Hematopoietic multipotent progenitor cell (in vitro differentiated cells): ENCODE measurements around the gene KCTD11. TPM values are rescaled to one million over a fixed set of nuclear protein-coding genes. Genes with fewer than 3 reads are reported as not detected.
"Not testable (repeated sequence)": the region's sequence is repeated elsewhere in the genome, so short reads cannot be mapped to it uniquely, and the experiment has no call there.

Experiments used
- DNase-seq, 3 donors: peaks; one replicate each; pipeline ENCODE4 v3.0.0-alpha.2; 2011 to 2015; ENCODE audit warnings: low read depth in 2 of 3, low spot score in 2 of 3
- total RNA-seq: library from RNA; depleted of rRNA; stranded (reverse); fragments of >200 nt; gene quantifications from one replicate; pipeline ENCODE4 v1.2.3, GENCODE V29; 2012

Gene KCTD11
- total RNA-seq, 1 donor, result 5.1 TPM

DNA sequence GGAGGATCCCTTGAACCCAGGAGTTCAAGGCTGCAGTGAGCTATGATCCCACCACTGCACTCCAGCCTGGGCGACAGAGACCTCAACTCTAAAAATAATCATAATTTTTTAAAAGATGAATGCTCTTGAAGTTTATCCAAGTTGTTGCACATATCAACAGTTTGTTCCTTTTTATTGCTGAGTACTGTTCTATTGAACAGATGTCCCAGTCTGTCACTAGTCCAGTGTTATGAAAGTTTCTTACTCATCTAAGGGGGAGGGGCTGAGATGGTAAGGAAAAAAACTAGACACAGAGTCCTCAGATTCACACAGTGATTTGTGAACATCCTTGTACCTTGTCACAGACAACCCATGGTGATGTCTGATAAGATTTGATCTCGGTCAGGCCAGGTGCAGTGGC is 11.8 kb upstream of the KCTD11 start:
- no peak for DNase-seq

DNA sequence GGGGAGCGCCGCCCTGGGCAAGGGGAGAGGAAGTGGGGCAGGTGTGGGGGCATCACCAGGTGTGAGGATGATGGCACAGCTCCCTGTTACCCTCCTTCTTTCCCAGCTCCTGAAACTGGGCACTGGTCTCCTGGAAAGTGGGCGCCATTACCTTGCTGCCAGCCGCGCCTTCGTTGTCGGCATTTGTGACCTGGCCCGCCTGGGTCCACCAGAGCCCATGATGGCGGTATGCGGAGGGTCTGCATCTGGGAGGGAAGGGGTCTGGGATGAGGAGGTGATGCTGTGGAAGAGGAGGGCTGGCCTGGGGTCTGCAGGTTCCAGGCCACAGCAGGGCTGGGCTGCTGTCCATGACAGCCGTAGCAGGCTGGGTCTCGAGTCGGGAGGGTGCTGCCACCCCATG is 10.1 kb upstream of the KCTD11 start:
- DNase-seq, result no peak

DNA sequence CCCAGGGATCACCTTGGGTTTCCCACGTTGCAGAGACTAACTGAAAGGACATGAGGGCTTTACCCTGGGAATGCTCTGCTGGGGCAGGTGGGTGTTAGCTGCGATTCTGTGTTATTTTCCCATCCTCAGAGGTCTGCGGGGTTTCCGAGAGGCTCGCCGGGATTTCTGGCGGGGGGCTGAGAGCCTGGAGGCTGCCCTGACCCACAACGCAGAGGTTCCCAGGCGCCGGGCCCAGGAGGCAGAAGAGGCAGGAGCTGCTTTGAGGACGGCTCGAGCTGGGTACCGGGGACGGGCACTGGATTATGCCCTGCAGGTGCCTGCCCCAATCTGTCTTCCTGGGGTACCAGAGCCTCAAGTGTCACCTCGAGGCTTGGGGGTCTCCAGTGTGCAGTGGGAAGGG is 8.7 kb upstream of the KCTD11 start:
- DNase-seq, result no peak

DNA sequence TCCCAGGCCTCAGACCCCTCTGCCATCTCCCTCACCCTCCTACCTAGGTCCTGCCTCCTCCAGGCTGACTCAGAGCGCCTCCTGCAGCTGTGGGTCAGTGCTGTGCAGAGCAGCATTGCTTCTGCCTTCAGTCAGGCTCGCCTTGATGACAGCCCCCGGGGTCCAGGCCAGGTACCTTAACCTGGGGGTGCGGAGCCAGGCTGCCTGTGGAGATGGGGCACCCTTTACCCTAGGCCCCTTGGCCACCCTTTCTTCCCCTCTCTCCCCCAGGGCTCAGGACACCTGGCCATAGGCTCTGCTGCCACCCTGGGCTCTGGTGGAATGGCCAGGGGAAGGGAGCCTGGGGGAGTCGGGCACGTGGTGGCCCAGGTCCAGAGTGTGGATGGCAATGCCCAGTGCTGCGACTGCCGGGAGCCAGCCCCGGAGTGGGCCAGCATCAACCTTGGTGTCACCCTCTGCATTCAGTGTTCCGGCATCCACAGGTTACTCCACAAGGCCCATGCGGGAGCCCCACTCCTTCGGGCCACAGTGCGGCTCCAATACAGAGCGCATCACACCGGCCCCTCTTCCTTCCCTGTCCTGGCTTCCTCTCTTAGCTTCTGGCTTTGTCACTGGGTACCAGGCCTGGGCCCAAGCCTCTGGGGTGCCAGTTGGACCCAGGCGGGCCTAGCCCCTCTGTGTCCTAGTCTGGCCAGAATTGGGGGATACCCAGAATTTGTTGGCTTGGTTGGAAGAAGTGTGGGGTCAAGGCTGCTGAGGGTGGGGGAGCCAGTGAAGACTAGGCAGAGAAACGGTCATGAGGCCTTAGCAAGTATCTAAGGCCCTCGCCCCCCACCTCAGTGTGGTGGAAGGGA is 5.0 kb upstream of the KCTD11 start:
- no peak for DNase-seq

DNA sequence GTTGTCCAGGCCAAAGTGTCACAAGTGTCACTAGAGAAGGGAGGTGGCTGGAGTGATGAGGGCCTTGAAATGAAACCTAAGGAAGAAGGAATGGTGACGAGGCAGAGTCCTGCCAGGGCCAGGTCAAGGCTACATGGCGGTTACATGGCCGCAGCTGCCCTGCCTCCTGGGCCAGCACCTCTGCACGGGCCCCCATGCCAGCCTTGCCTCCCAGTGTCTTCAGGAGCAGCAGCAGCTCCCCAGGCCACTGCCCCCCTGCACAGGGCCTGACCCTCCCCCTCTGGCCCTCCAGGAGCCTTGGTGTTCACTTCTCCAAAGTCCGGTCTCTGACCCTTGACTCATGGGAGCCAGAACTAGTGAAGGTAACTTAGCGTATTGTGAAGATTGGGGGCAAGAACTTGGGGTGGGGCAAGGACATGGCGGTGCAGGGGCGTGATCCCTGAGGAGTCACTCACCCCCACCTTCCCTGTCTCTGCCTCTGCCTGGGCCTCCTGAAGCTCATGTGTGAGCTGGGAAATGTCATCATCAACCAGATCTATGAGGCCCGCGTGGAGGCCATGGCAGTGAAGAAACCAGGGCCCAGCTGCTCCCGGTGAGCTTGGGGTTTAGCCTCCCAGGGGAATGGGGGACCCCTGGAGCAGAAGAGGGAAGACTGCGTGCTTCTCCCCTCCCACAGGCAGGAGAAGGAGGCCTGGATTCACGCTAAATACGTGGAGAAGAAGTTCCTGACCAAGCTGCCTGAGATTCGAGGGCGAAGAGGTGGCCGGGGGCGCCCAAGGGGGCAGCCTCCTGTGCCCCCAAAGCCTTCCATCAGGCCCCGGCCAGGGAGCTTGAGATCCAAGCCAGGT is 4.1 kb upstream of the KCTD11 start:
- DNase-seq, result no peak

DNA sequence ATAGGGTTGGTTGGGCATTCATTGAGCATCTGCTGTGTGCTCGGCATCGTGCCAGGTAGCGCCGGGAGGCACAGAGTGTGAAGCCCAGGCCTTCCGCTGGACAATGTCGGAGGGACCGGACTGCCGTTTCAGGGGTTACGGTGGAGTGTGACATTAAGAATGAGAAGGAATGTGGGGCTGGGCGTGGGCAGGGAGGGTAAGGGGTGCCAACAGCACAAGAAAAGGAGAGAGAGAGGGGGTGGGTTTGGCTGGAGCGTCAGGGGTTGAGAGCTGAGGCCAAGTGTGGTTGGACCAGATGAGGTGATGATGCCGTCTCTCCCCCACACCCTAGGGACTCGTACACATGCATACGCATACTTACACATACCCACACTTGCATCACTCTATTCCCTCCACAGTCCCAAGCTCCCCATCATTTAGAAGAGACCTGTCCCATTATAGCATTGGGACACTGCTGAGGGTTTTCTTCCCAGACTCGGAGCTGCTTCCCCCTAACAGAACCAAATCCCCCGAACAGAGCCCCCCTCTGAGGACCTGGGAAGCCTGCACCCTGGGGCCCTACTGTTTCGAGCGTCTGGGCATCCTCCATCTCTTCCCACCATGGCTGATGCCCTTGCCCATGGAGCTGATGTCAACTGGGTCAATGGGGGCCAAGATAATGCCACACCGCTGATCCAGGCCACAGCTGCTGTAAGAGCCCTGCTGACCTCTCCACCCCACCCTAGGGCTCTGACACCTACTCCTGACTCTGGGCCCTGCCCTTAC is 3.3 kb upstream of the KCTD11 start:
- DNase-seq, result no peak

DNA sequence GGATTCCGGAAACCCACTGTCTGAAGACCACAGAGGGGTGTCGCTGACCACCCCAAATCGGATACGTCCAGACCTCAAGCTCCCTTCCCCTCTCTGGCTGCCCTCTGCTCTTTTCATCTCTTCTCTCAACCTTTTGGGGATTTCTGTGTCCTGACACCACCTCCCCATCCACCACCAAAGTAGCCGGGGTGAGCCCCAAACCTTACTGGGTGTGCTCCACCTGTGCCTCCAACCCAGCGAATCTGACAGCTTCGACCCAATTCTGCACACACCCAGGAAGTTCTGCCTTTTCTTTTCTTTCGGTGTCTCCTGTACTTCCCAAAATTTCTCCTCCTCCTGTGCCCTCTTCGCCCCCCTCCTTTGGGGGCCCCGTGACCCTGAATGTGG is 534 bp downstream of the KCTD11 start:
- peak in 2 of 3 donors; percentile 26 for DNase-seq

DNA sequence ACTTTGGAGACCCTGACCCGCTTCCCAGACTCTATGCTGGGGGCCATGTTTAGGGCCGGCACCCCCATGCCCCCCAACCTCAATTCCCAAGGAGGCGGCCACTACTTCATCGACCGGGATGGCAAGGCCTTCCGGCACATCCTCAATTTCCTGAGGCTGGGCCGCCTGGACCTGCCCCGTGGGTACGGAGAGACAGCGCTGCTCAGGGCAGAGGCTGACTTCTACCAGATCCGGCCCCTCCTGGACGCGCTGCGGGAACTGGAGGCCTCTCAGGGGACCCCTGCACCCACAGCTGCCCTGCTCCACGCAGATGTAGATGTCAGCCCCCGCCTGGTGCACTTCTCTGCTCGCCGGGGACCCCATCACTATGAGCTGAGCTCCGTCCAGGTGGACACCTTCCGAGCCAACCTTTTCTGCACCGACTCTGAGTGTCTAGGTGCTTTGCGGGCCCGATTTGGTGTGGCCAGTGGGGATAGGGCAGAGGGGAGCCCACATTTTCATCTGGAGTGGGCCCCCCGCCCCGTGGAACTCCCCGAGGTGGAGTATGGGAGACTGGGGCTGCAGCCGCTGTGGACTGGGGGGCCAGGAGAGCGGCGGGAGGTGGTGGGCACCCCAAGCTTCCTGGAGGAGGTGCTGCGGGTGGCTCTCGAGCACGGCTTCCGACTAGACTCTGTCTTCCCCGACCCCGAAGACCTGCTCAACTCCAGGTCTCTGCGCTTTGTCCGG is 1.1 kb downstream of the KCTD11 start:
- no peak for DNase-seq

DNA sequence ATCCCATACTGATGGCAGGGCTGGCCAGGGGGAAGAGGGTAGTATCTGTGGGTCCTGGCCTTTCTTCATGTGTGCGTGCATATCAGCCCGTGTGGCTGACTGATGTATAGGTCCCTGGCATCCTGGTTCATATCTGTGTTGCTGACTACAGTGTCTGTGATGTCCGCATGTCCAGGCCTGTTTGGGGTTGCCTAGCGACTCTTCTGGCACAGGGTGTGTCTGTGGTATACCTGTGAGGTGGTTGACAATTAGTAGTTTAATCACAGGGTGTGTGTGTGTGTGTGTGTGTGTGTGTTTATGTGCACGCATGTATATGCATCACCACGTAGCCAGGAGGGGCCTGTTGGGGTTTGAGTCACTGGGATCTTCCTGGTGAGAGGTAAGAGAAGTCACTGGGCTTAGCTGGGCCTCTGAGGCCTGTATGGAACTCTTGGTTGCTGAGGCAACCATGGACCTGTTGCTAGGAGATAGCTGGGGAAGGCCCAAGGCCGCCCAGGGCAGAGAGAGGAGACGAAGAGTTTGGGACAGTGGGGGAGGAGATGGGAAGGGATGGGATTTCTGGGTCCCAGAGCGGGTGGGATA is 2.4 kb downstream of the KCTD11 start:
- no peak for DNase-seq

DNA sequence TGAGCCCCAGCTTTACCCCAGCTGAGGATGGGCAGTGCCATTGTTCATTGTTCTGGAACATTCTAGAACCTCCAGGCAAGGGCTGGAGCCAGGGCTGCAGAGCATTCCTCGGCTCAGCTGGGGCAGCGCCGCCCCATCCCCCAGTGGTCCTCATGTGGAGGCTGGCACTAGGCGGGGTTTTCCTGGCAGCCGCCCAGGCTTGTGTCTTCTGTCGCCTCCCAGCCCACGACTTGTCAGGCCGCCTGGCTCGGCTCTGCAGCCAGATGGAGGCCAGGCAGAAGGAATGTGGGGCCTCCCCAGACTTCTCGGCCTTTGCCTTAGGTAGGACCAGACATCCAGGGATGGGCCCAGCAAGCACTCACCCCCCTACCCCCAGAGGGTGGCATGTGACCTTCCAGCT is 3.1 kb downstream of the KCTD11 start, which contains the start of gene TMEM95:
TSS of gene TMEM95 (plus strand) at position 104 of the 400 bp plus-strand sequence. CDS start at position 153, 49 bp downstream.
- no peak for DNase-seq

DNA sequence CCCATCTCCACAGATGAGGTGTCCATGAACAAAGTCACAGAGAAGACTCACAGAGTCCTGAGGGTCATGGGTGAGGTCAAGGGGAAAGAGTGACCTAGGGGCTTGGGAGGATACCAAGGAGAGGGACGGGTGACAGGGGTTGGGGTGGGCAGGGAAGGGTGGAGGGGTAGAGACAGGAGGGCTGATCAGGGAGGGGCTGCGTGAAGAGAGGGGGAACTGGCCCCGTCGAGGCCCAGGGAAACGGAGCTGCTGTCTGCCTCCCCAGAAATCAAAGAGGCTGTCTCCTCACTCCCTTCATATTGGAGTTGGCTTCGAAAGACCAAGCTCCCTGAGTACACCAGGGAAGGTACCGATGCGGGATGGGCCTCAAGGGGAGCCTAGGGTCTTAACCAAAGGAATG is 3.6 kb downstream of the KCTD11 start:
- DNase-seq, result no peak

DNA sequence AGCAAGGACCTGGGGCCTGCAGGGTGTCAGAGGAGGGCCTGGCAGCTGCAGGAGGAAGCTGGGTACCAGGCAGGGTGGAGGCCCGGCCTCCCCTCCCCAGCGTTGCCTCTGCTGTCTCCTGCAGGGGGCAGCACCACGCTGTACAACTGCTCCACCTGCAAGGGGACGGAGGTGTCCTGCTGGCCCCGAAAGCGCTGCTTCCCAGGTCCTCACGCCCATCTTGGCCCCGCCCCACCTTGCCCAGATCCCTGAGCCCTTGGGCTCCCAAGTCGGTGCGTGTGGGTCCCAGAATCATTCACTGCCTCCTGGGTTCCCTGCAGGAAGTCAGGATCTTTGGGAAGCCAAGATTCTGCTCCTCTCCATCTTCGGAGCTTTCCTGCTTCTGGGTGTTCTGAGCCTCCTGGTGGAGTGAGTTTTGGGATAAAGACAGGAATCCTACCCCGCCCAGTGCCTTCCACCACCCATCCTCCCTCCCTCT is 4.1 kb downstream of the KCTD11 start:
- peak; percentile 65 to 89 (median 82) for DNase-seq

DNA sequence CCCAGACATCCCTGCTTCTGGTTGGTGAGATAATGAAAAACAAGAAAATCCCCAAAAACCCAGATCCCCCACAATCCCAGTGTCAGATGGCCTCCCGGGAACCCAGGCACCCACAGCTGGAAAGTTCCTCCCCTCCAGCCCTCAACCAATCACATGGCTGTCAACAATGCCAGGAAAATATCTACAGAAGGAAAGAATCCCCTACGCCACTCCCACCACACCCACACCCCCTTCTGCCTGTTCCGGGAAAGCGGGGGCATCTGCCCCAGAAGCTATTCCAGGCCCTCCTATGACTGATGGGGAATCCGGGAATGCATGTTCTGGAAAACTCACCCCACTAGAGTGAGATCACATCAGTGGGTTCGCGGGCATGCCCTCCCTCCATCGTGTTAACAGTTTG is 4.8 kb downstream of the KCTD11 start:
- DNase-seq, result no peak

DNA sequence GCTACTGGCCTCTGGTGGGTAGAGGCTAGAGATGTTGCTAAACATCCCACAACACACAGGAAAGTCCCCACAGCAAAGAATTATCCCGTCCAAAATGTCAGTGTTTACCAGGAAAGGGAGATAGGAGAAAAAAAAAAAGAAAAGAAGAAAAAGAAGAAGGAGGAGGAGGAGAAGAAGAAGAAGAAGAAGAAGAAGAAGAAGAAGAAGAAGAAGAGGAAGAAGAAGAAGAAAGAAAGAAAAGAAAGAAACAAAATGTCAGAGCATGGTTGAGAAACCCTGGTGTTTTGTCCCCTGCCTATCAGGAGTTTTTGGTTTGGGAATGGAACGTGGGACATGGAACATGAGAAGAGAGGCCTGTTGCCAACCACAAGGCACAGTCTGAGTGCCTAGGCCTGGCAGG is 5.4 kb downstream of the KCTD11 start:
- no peak for DNase-seq

DNA sequence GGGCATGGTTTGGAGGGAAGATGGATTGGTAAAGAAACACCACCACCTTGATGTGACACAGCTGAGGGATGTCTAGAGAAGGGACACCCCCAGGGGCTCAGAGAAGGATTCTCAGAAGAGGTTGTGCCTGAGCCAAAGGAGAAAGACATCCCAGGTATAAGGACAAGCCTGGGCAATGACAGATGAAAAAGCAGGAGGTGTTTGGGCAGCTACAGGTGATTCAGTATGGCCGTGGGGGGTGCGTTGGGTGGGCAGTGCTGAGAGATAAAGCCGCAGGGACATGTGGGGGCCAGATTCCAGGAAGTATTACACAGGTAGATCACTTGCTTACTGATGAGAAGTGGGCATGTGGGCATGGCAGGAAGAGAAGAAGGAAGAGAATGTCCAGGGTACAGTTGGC is 9.9 kb downstream of the KCTD11 start:
- no peak for DNase-seq

DNA sequence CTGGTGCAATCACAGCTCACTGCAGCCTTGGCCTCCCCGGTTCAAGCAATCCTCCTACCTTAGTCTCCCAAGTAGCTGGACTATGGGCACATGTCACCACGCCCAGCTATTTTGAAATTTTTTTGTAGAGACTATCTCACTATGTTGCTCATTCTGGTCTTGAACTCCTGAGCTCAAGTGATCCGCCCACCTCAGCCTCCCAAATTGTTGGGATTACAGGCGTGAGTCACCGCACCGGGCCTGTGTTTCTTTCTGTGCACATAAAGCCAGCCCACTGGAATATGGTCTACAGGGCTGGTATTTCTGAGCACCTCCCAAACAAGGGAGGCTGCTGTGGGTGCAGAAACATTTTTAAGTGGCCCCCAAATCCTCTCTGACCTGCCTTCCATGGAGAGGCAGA is 11.3 kb downstream of the KCTD11 start:
- DNase-seq, result no peak

DNA sequence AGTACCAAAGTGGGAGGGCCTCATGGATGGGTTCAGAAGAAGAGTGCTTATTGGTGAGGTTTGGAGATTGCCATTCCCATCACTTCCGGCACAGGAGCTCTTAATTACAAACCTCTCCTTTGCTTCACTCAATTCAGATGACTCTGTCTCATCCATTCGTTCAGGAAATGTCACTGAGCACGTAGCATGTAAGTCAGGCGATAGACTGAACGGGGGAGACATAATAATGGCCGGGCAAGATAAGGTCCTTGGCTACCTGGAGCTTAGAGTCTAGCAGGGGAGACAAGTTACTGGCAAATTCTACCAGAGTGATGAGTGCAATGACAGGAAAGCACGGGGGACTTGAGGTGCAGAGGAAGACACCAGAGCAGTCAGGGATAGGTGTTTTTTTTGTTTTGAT is 14.0 kb downstream of the KCTD11 start:
- not testable (repeated sequence) for DNase-seq

DNA sequence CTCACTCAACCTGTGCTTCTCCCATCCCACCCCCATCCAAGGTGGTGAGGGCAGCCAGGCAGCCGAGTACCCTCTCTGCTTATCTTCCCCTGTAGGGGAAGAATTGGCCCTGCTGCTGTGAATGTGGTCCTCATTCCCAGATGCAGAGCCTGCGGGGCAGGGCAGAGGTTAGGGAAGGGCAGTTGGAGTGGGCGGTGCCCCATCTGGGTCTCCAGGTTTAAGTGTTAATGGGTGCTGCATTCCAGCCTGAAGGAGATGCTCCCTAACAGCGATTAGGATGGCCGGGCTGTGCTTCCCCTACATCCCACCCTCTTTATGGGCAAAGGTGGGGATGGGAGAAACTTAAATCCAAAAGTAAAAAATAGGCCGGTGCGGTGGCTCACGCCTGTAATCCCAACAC is 15.1 kb downstream of the KCTD11 start:
- no peak for DNase-seq

DNA sequence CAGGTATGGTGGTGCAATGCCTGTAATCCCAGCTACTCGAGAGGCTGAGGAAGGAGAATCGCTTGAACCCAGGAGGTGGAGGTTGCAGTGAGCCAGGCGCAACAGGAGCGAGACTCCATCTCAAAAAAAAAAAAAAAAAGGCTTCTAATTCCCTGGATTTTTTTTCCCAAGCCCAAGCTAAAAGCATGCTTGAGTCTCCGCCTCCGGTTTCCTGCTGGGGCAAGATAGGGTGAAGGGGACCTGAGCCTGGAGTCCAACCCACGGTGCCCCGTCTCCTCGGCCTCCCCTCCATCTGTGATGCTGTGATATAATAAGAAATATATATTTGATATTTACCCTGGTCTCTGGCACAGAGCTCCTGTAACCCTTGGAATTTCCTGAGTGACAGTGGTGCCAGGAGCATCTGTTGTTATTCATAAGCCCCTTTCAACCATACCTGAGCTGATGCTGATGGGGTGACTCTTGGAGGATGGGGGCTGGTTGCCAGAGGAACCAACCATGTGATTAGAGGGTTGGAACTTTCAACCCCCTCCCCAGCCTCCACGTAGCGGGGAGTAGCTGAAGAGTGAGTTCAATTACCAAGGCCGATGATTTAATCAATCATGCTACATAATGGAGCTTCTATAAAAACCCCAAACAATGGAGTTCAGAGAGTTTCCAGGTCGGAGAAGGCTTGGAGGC is 16.1 kb downstream of the KCTD11 start:
- DNase-seq, result no peak
